K562 (cell line): ENCODE measurements around the gene TACC3. TPM values are rescaled to one million over a fixed set of nuclear protein-coding genes. Genes with fewer than 3 reads are reported as not detected.

ENCODE experiments used
- ATAC-seq: fragments of 200-7000 bp; cut with Tn5 transposase; 3 replicates; pipeline ENCODE4 v1.9.1; 2020; ENCODE audit warnings: moderate library complexity
- BruUV-seq: library from RNA; stranded (reverse); fragments of 400-500 nt; replicated peaks from 2 replicates; lab custom pipeline; 2021; lab: Mats Ljungman, UMichigan
- CTCF ChIA-PET: fragments of 300-600 bp; formaldehyde crosslinking; extraction: SDS; loops from one replicate; lab custom pipeline; 2021; ENCODE audit warnings: low intra/inter-chr PET ratio; lab: Yijun Ruan, JAX
- POLR2A ChIA-PET: fragments of 300-600, 350-650 bp; sonication (Branson Sonifier 250); formaldehyde crosslinking; extraction: SDS; loops from one replicate; lab custom pipeline; 2021; ENCODE audit warnings: antibody characterized with exemption, inconsistent platforms; lab: Yijun Ruan, JAX
- DNase-seq, 4 experiments: peaks; one replicate each; pipeline versions ENCODE4 v3.0.0 to v3.0.0-alpha.2; 2011 to 2018; ENCODE audit warnings: low spot score in 3 of 4, mixed read lengths in 3 of 4; ENCODE audit errors: extremely low read depth in 1 of 4
- FAIRE-seq: peaks from 2 replicates; lab custom pipeline; 2011; peaks lifted over from hg19 to GRCh38; lab: Jason Lieb, UNC
- H2AFZ ChIP-seq: 2 replicates; pipeline ENCODE4 v1.6.0; 2011; ENCODE audit warnings: low read depth, low read length, control low read depth, inconsistent platforms
- H3K27ac ChIP-seq: fragments of 200-600 bp; 3 replicates; pipeline ENCODE4 v1.8.0; 2011; ENCODE audit warnings: low read depth, mild to moderate bottlenecking, control low read depth, inconsistent platforms, low read length, moderate library complexity, mixed read lengths; ENCODE audit errors: extremely low read depth
- H3K27me3 ChIP-seq, 2 experiments: fragments of 300-600 bp in 1 of 2; 2 replicates in 1 of 2; 3 replicates in 1 of 2; pipeline versions ENCODE4 v1.6.0 to v1.8.0; 2011; ENCODE audit warnings: inconsistent platforms in 2 of 2, low read length in 2 of 2, mild to moderate bottlenecking in 1 of 2, mixed read lengths in 1 of 2, moderate library complexity in 1 of 2; ENCODE audit not compliant: control insufficient read depth in 2 of 2, insufficient read depth in 2 of 2
- H3K36me3 ChIP-seq: fragments of 300-600 bp; 3 replicates; pipeline ENCODE4 v1.8.0; 2011; ENCODE audit warnings: mild to moderate bottlenecking, low read length, inconsistent platforms; ENCODE audit not compliant: control insufficient read depth, insufficient read depth
- H3K4me1 ChIP-seq, 2 experiments: fragments of 200-600 bp in 1 of 2; replicated peaks in 1 of 2; 2 replicates in 1 of 2; 3 replicates in 1 of 2; pipeline versions ENCODE4 v1.5.1 to v1.8.0; 2011; ENCODE audit warnings: inconsistent platforms in 2 of 2, low read length in 2 of 2, mild to moderate bottlenecking in 1 of 2, mixed read lengths in 1 of 2, moderate library complexity in 1 of 2; ENCODE audit not compliant: control insufficient read depth in 2 of 2, insufficient read depth in 2 of 2
- H3K4me2 ChIP-seq: 2 replicates; pipeline ENCODE4 v1.6.1; 2011; ENCODE audit warnings: low read length, control low read depth, inconsistent platforms, mixed read lengths; ENCODE audit not compliant: insufficient read depth
- H3K4me3 ChIP-seq: fragments of 200-600 bp; sonication (generic), shearing (Covaris generic); 2 replicates; pipeline ENCODE4 v1.5.1; 2016; ENCODE audit warnings: control low read depth, inconsistent platforms
- H3K79me2 ChIP-seq: fragments of 200-600 bp; 3 replicates; pipeline ENCODE4 v1.8.0; 2011; ENCODE audit warnings: low read length, inconsistent platforms; ENCODE audit not compliant: control insufficient read depth, insufficient read depth
- H3K9ac ChIP-seq, 2 experiments: 2 replicates each; pipeline versions ENCODE4 v1.6.0 to v1.6.1; 2011; ENCODE audit warnings: low read depth in 2 of 2, low read length in 2 of 2, control low read depth in 1 of 2, inconsistent platforms in 1 of 2, mild to moderate bottlenecking in 1 of 2, mixed read lengths in 1 of 2; ENCODE audit not compliant: insufficient read depth in 1 of 2
- H3K9me1 ChIP-seq: one replicate; pipeline ENCODE4 v1.6.0; 2011; ENCODE audit warnings: inconsistent platforms, mild to moderate bottlenecking, low read length, moderate library complexity; ENCODE audit not compliant: control insufficient read depth, insufficient read depth
- H3K9me3 ChIP-seq: replicated peaks from 2 replicates; pipeline ENCODE4 v1.5.1; 2011; ENCODE audit warnings: low read depth, low read length, inconsistent platforms; ENCODE audit not compliant: control insufficient read depth, insufficient read depth
- H4K20me1 ChIP-seq: replicated peaks from 2 replicates; pipeline ENCODE4 v1.6.1; 2011; ENCODE audit warnings: low read length, inconsistent platforms, mixed read lengths; ENCODE audit not compliant: control insufficient read depth, insufficient read depth
- CLOCK ChIP-seq: fragments of 250-450 bp; sonication (Bioruptor Pico); IDR thresholded peaks from 2 replicates; pipeline ENCODE4 v1.4.0; 2020; ENCODE audit warnings: mild to moderate bottlenecking, moderate library complexity, borderline replicate concordance
- CREBBP ChIP-seq: IDR thresholded peaks from one replicate; pipeline ENCODE4 v1.6.1; 2012; ENCODE audit warnings: low read depth, mild to moderate bottlenecking, control low read depth, inconsistent platforms, low read length
- ELK1 ChIP-seq: sonication (generic); formaldehyde crosslinking; IDR thresholded peaks from 2 replicates; pipeline ENCODE4 v1.8.1; 2022; ENCODE audit warnings: missing genetic modification reagents
- EP300 ChIP-seq: IDR thresholded peaks from 2 replicates; pipeline ENCODE4 v1.6.1; 2012; ENCODE audit warnings: low read length, improper control_type of control experiment
- IFI16 ChIP-seq: fragments of 250-450 bp; sonication (Bioruptor Pico); IDR thresholded peaks from 2 replicates; pipeline ENCODE4 v2.1.2; 2022; ENCODE audit warnings: mild to moderate bottlenecking, inconsistent platforms
- MNT ChIP-seq, 2 experiments: fragments of 450-650 bp; conservative IDR thresholded peaks; 2 replicates each; pipeline ENCODE4 v1.6.1; 2017; ENCODE audit warnings: mild to moderate bottlenecking in 2 of 2, moderate library complexity in 2 of 2
- RB1 ChIP-seq: fragments of 450-650 bp; IDR thresholded peaks from 2 replicates; pipeline ENCODE4 v1.6.1; 2017; ENCODE audit warnings: low read depth, mild to moderate bottlenecking
- SRSF7 ChIP-seq: fragments of 200-400 bp; formaldehyde crosslinking; optimal IDR thresholded peaks from 2 replicates; pipeline ENCODE3; 2017; ENCODE audit warnings: mild to moderate bottlenecking, low read depth, low read length
- ZNF3 ChIP-seq: fragments of 250-450 bp; sonication (Bioruptor Pico); IDR thresholded peaks from 2 replicates; pipeline ENCODE4 v1.5.0; 2021; ENCODE audit warnings: mild to moderate bottlenecking, moderate library complexity
- ZNF717 ChIP-seq: fragments of 250-450 bp; sonication (Bioruptor Pico); IDR thresholded peaks from 2 replicates; pipeline ENCODE4 v1.5.0; 2021
- WGBS: fragments of 100-300 bp; shearing (Covaris generic); methylation state at CpG from one replicate; pipeline ENCODE4 v1.1.6; 2016; ENCODE audit warnings: low coverage, mixed read lengths; ENCODE audit not compliant: insufficient coverage; ENCODE audit errors: missing lambda C conversion rate; 5-methylcytosine and 5-hydroxymethylcytosine counted together
- in situ Hi-C: fragments of 300-500 bp; cut with MboI; formaldehyde crosslinking; loops from 4 replicates; pipeline ENCODE4 v1.15.0; 2018; ENCODE audit warnings: inconsistent platforms, mixed read lengths
- intact Hi-C: fragments of 100-400 bp; cut with micrococcal nuclease; formaldehyde crosslinking; loops from 2 replicates; pipeline ENCODE4 v1.14.2; 2022
- polyA plus RNA-seq, 8 experiments: library from polyadenylated mRNA; depleted of rRNA in 4 of 8; stranded (reverse) in 5 of 8; unstranded in 3 of 8; fragments of >200 nt; fragmentation: Nextera tagmentation in 2 of 8; fragmentation: Illumina TruSeq in 1 of 8; extraction: Ambion mirVana in 2 of 8; extraction: Trizol in 1 of 8; gene quantifications; 2 replicates each; pipeline versions ENCODE4 v1.2.1 to v1.2.3, GENCODE V29; 2011 to 2014; ENCODE audit warnings: inconsistent platforms in 1 of 8, missing spikeins in 1 of 8
- total RNA-seq, 7 experiments: library from RNA; depleted of rRNA in 6 of 7; stranded (reverse); fragments of >200 nt in 6 of 7; fragmentation: Illumina TruSeq in 2 of 7; extraction: Trizol in 2 of 7; gene quantifications; 2 replicates each; pipeline versions ENCODE4 v1.2.1 to v1.2.3, GENCODE V29; 2011 to 2021; ENCODE audit warnings: low replicate concordance in 1 of 7

The TACC3 gene
- total and polyA plus RNA-seq, 9 of the 15 experiments (the other 6 are each of a cell fraction or from before 2014, with no cell fraction given): 1.9 to 122 (median 55.6) TPM

- no peak overlapping the region for H3K27ac ChIP-seq
- no peaks in the 10 kb centered on the region for H3K9me3 ChIP-seq
- H3K27me3 ChIP-seq: no peaks in the 10 kb centered on the region
- peaks cover 5% of the 10 kb centered on the region for H3K9me1 ChIP-seq
- H2AFZ ChIP-seq: no peak overlapping the region
- no peak overlapping the region for H3K4me2 ChIP-seq
- H4K20me1 ChIP-seq: no peaks in the 10 kb centered on the region
- POLR2A ChIA-PET: interaction anchor here (2.0 kb wide), 1 partner anchor 58 kb away, joined by 5 read pairs; no protein-coding TSS in a partner anchor
- H3K4me3 ChIP-seq: no peak overlapping the region
- BruUV-seq: no TSS peak
- H3K4me1 ChIP-seq: peaks cover 23 to 94% of the 10 kb centered on the region in 2 experiments
- in situ Hi-C loops (no loop called here), intact Hi-C loops (no loop called here)
- ATAC-seq (no peak), FAIRE-seq (no peak), DNase-seq (no peak)
- H3K36me3 ChIP-seq: no peaks in the 10 kb centered on the region
- WGBS: 41% methylated on average over 17 of the region's 18 CpGs
- CTCF ChIA-PET: interaction anchor here (6.2 kb wide), 1 partner anchor 59 kb away, joined by 94 read pairs; no protein-coding TSS in a partner anchor
- H3K79me2 ChIP-seq: no peaks in the 10 kb centered on the region
- H3K9ac ChIP-seq: peak overlapping the region in 1 of 2 experiments; percentile 58; a peak in 1 of 4 replicates
- TF ChIP-seq ELK1 (CRISPR knock-in tag) (no peak), ZNF3 (CRISPR knock-in tag) (no peak), EP300 (no peak), IFI16 (no peak), CLOCK (CRISPR knock-in tag) (no peak), SRSF7 (no peak), RB1 (no peak), CREBBP (no peak), MNT (conservative IDR thresholded peaks at IDR 0.05) (no peak), ZNF717 (CRISPR knock-in tag) (no peak)
These were observed 29.2 kb downstream of the TACC3 start for GRCh38 chr4:1750381-1751154.
